ENCODE measurements around the gene PPARG. TPM values are rescaled to one million over a fixed set of nuclear protein-coding genes. Genes with fewer than 3 reads are reported as not detected.
A peak's percentile ranks its signal among the peaks of the same experiment; 100 is the strongest.

PPARG gene
- total and polyA plus RNA-seq, 10 of the 15 experiments (the other 5 are each of a cell fraction or from before 2014, with no cell fraction given), result 0.06 to 0.86 (median 0.12) TPM; not detected in 5

DNA sequence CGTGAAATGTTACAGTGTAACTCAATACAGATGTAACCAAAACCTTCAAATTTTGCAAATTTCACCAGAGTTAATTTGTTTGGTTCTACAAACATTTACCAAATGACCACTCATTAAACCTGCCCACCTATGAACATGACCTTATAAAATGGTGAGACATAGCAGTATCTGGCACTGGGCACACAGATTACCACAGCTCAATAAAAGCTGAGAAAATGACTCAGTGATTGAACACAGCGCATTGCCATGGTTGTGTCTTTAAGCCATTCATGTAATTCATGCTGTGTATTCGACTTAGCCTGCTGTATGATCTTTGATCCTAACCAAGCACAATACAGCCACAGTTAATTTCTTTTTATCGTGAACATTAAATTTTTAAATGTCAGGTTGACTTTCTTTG lies 11.3 kb downstream of the PPARG start:
- no peaks in the 10 kb centered on the region for H4K20me1 ChIP-seq (ENCODE audit: control insufficient read depth, insufficient read depth)
- H3K4me2 ChIP-seq (ENCODE audit: control insufficient read depth, insufficient read depth), result no peak overlapping the region
- intact Hi-C loops (cut with micrococcal nuclease; ENCODE audit: unreplicated experiment), result no loop called here
- H2AFZ ChIP-seq (ENCODE audit: control insufficient read depth, low read depth, low read length), result no peak overlapping the region
- WGBS (ENCODE audit: insufficient coverage, insufficient replicate concordance, low lambda C conversion rate, missing lambda C conversion rate), result 43% methylated on average over 4 of the region's 4 CpGs
- ChIA-PET CTCF (interaction anchor here (0.8 to 1.0 kb wide), 3 partner anchors 11 to 180 kb away, joined by 3 read pairs; no protein-coding TSS in a partner anchor), SMC1A (ENCODE audit: uncharacterized antibody, unreplicated experiment) (no interaction called here), POLR2A (no interaction called here), RAD21 (ENCODE audit: unreplicated experiment) (interaction anchor here (0.6 kb wide), 1 partner anchor 9 kb away, joined by 3 read pairs; no protein-coding TSS in a partner anchor)
- TF ChIP-seq RFX5 (IDR thresholded peaks at IDR 0.05; ENCODE audit: low read depth, low read length), result no peak
- TF ChIP-seq, protein P1, sequence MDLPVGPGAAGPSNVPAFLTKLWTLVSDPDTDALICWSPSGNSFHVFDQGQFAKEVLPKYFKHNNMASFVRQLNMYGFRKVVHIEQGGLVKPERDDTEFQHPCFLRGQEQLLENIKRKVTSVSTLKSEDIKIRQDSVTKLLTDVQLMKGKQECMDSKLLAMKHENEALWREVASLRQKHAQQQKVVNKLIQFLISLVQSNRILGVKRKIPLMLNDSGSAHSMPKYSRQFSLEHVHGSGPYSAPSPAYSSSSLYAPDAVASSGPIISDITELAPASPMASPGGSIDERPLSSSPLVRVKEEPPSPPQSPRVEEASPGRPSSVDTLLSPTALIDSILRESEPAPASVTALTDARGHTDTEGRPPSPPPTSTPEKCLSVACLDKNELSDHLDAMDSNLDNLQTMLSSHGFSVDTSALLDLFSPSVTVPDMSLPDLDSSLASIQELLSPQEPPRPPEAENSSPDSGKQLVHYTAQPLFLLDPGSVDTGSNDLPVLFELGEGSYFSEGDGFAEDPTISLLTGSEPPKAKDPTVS (IDR thresholded peaks at IDR 0.05; ENCODE audit: low read depth, low read length), result no peak
- TF ChIP-seq EED (IDR thresholded peaks at IDR 0.05; ENCODE audit: low read depth), result no peak
- no peak for TF ChIP-seq ZZZ3 (IDR thresholded peaks at IDR 0.05; ENCODE audit: control insufficient read depth, insufficient read length, low read depth)
- TF ChIP-seq IKZF1 (conservative IDR thresholded peaks at IDR 0.05), result no peak
- TF ChIP-seq YY1 (IDR thresholded peaks at IDR 0.05; ENCODE audit: low read depth, low read length), result no peak
- no peak for TF ChIP-seq CHD2 (IDR thresholded peaks at IDR 0.05; ENCODE audit: borderline replicate concordance, low read depth, low read length)
- no peak for TF ChIP-seq BMI1 (IDR thresholded peaks at IDR 0.05; ENCODE audit: borderline replicate concordance)
- no peak for TF ChIP-seq JUND (IDR thresholded peaks at IDR 0.05; ENCODE audit: low read depth, low read length)
- TF ChIP-seq PKNOX1 (IDR thresholded peaks at IDR 0.05), result no peak
- TF ChIP-seq EGR1 (IDR thresholded peaks at IDR 0.05; ENCODE audit: borderline replicate concordance in 1 of 2, low read depth in 2 of 2, low read length in 2 of 2), result no peak
- no peak for TF ChIP-seq ZNF217 (IDR thresholded peaks at IDR 0.05)
- H3K79me2 ChIP-seq (ENCODE audit: control insufficient read depth, insufficient read depth, low read length), result no peaks in the 10 kb centered on the region
- no peak for FAIRE-seq
- no peak for DNase-seq (ENCODE audit: low read depth, low spot score)
- no peaks in the 10 kb centered on the region; a peak in 1 of 4 replicates for H3K27me3 ChIP-seq (replicated peaks in 1 of 2; ENCODE audit: control insufficient read depth in 2 of 2, insufficient read depth in 2 of 2, low read length in 1 of 2)
- H3K4me3 ChIP-seq, result no peak overlapping the region
- H3K27ac ChIP-seq (ENCODE audit: control insufficient read depth, insufficient read depth), result no peak overlapping the region
- H3K9ac ChIP-seq (ENCODE audit: control insufficient read depth, insufficient read depth, low read length), result no peak overlapping the region
- no TSS peak for BruUV-seq (replicated peaks)
- no peaks in the 10 kb centered on the region for H3K4me1 ChIP-seq (ENCODE audit: control insufficient read depth, insufficient read depth, low read length)
- no peaks in the 10 kb centered on the region for H3K9me3 ChIP-seq (replicated peaks; ENCODE audit: control insufficient read depth, insufficient read depth, low read length)
- ATAC-seq, result peak; percentile 56; the same call in 2 of the 3 replicates
- H3K36me3 ChIP-seq (ENCODE audit: control insufficient read depth in 2 of 2, insufficient read depth in 2 of 2, low read length in 1 of 2), result no peaks in the 10 kb centered on the region
- in situ Hi-C loops (cut with MboI), result no loop called here
